K562 (cell line): ENCODE results near the gene UBE2V1. TPM values are rescaled to one million over a fixed set of nuclear protein-coding genes. Genes with fewer than 3 reads are reported as not detected.

Experiments
- BCOR ChIP-seq: fragments of 450-650 bp; IDR thresholded peaks from 2 replicates; pipeline ENCODE4 v1.6.1; 2016
- CBX1 ChIP-seq: sonication (generic); IDR thresholded peaks from 2 replicates; pipeline ENCODE4 v1.6.1; 2016; ENCODE audit warnings: antibody characterized with exemption, low read depth, mild to moderate bottlenecking
- DACH1 ChIP-seq: fragments of 450-650 bp; IDR thresholded peaks from 2 replicates; pipeline ENCODE4 v1.6.1; 2018; ENCODE audit not compliant: partially characterized antibody
- ELK1 ChIP-seq: sonication (generic); formaldehyde crosslinking; IDR thresholded peaks from 2 replicates; pipeline ENCODE4 v1.8.1; 2022; ENCODE audit warnings: missing genetic modification reagents
- GABPB1 ChIP-seq: sonication (generic); formaldehyde crosslinking; IDR thresholded peaks from 2 replicates; pipeline ENCODE4 v1.8.0; 2022; ENCODE audit warnings: mild to moderate bottlenecking, missing genetic modification reagents
- ILF3 ChIP-seq: fragments of 450-650 bp; IDR thresholded peaks from 2 replicates; pipeline ENCODE4 v1.6.1; 2018; ENCODE audit warnings: antibody characterized with exemption, mild to moderate bottlenecking, moderate library complexity, borderline replicate concordance
- PKNOX1 ChIP-seq: fragments of 450-650 bp; IDR thresholded peaks from 2 replicates; pipeline ENCODE4 v1.6.1; 2016
- RAD21 ChIP-seq, 2 experiments: fragments of 250-450 bp in 1 of 2; fragments of 450-650 bp in 1 of 2; sonication (Bioruptor Pico) in 1 of 2; formaldehyde crosslinking in 1 of 2; IDR thresholded peaks in 1 of 2; conservative IDR thresholded peaks in 1 of 2; 2 replicates each; pipeline versions ENCODE4 v1.4.0 to v1.8.0; 2020 to 2022; ENCODE audit warnings: mild to moderate bottlenecking in 2 of 2, moderate library complexity in 1 of 2
- RREB1 ChIP-seq: fragments of 250-450 bp; sonication (Bioruptor Pico); IDR thresholded peaks from 2 replicates; pipeline ENCODE4 v1.4.0; 2020
- SMARCA5 ChIP-seq: fragments of 450-650 bp; IDR thresholded peaks from 2 replicates; pipeline ENCODE4 v1.6.1; 2016
- THAP12 ChIP-seq: fragments of 250-450 bp; sonication (Bioruptor Pico); IDR thresholded peaks from 2 replicates; pipeline ENCODE4 v1.9.0; 2021; ENCODE audit warnings: mild to moderate bottlenecking, inconsistent platforms
- ZBTB17 ChIP-seq: fragments of 450-650 bp; formaldehyde crosslinking; IDR thresholded peaks from 2 replicates; pipeline ENCODE4 v1.4.0; 2020; ENCODE audit warnings: mild to moderate bottlenecking
- ZBTB26 ChIP-seq: fragments of 450-650 bp; formaldehyde crosslinking; IDR thresholded peaks from 2 replicates; pipeline ENCODE4 v1.4.0; 2022; ENCODE audit warnings: missing genetic modification characterization
- ZFP36 ChIP-seq: fragments of 150-350 bp; IDR thresholded peaks from 2 replicates; pipeline ENCODE4 v1.6.1; 2018; ENCODE audit warnings: low read length, low read depth; ENCODE audit not compliant: partially characterized antibody
- ZNF174 ChIP-seq: fragments of 250-450 bp; sonication (Bioruptor Pico); IDR thresholded peaks from 2 replicates; pipeline ENCODE4 v1.4.0; 2020; ENCODE audit warnings: mild to moderate bottlenecking
- ZNF354B ChIP-seq: fragments of 250-450 bp; sonication (Bioruptor Pico); IDR thresholded peaks from 2 replicates; pipeline ENCODE4 v1.4.0; 2020
- polyA plus RNA-seq, 8 experiments: library from polyadenylated mRNA; depleted of rRNA in 4 of 8; stranded (reverse) in 5 of 8; unstranded in 3 of 8; fragments of >200 nt; fragmentation: Nextera tagmentation in 2 of 8; fragmentation: Illumina TruSeq in 1 of 8; extraction: Ambion mirVana in 2 of 8; extraction: Trizol in 1 of 8; gene quantifications; 2 replicates each; pipeline versions ENCODE4 v1.2.1 to v1.2.3, GENCODE V29; 2011 to 2014; ENCODE audit warnings: inconsistent platforms in 1 of 8, missing spikeins in 1 of 8
- total RNA-seq, 7 experiments: library from RNA; depleted of rRNA in 6 of 7; stranded (reverse); fragments of >200 nt in 6 of 7; fragmentation: Illumina TruSeq in 2 of 7; extraction: Trizol in 2 of 7; gene quantifications; 2 replicates each; pipeline versions ENCODE4 v1.2.1 to v1.2.3, GENCODE V29; 2011 to 2021; ENCODE audit warnings: low replicate concordance in 1 of 7

UBE2V1 gene
- total and polyA plus RNA-seq, 9 of the 15 experiments (the other 6 are each of a cell fraction or from before 2014, with no cell fraction given): 93.0 to 357 (median 119) TPM

GRCh38 chr20:50053362-50054230 lies 59.4 kb downstream of the UBE2V1 start (continued):
- TF ChIP-seq GABPB1 (CRISPR knock-in tag) (no peak), ZNF174 (no peak), BCOR (peak; percentile 97), ILF3 (no peak), ZBTB17 (CRISPR knock-in tag) (no peak), RAD21 (CRISPR knock-in tag; conservative IDR thresholded peaks at IDR 0.05 in 1 of 2, IDR thresholded peaks at IDR 0.05 in 1 of 2) (no peak), CBX1 (peak; percentile 26; the same call in 1 of the 2 replicates), ZNF354B (no peak), ZFP36 (peak; percentile 82), ELK1 (CRISPR knock-in tag) (no peak), RREB1 (CRISPR knock-in tag) (no peak), SMARCA5 (0 out of 2 replicates have a peak, but pooled peaks have one; percentile 83), PKNOX1 (no peak), THAP12 (CRISPR knock-in tag) (no peak), ZBTB26 (CRISPR knock-in tag) (no peak), DACH1 (no peak)
